ENCODE results near the gene KRT1.
"Not testable (repeated sequence)": the region's sequence is repeated elsewhere in the genome, so short reads cannot be mapped to it uniquely, and the experiment has no call there.

KRT1 gene

GRCh38 chr12:52669941-52670340, 10.3 kb downstream of the KRT1 start:
- not testable (repeated sequence) for H2AK5ac ChIP-seq (ENCODE audit: low read length, severe bottlenecking); H3K36me3 ChIP-seq (ENCODE audit: control insufficient read depth in 1 of 2, insufficient read depth in 2 of 2, low read depth in 1 of 2, low read length in 2 of 2); DNase-seq; H3K14ac ChIP-seq (ENCODE audit: low read length in 2 of 2); H2BK15ac ChIP-seq (ENCODE audit: low read depth, poor library complexity, severe bottlenecking); H2AFZ ChIP-seq (ENCODE audit: low read depth, low read length); H3K18ac ChIP-seq (ENCODE audit: low read depth in 1 of 2, low read length in 2 of 2); H4K91ac ChIP-seq (ENCODE audit: low read length); H3K4me2 ChIP-seq (ENCODE audit: low read length, poor library complexity, severe bottlenecking); H3K79me1 ChIP-seq (replicated peaks; ENCODE audit: low read length, poor library complexity, severe bottlenecking); H2BK5ac ChIP-seq (ENCODE audit: low read depth, low read length, poor library complexity, severe bottlenecking); H3K9me3 ChIP-seq (ENCODE audit: control insufficient read depth, low read length); H2BK120ac ChIP-seq (ENCODE audit: low read depth, low read length); H3K4me3 ChIP-seq (ENCODE audit: insufficient read depth in 1 of 2, low read depth in 1 of 2, low read length in 2 of 2); H4K8ac ChIP-seq (ENCODE audit: low read length); H2BK12ac ChIP-seq (ENCODE audit: low read length in 2 of 2); H3K27ac ChIP-seq (ENCODE audit: low read length, poor library complexity, severe bottlenecking); H3K4ac ChIP-seq (ENCODE audit: low read depth in 1 of 2, low read length in 2 of 2); H3K4me1 ChIP-seq (ENCODE audit: control insufficient read depth, insufficient read depth, low read depth, low read length); H3K23ac ChIP-seq (ENCODE audit: low read length in 2 of 2); H3K9ac ChIP-seq (ENCODE audit: low read length)
- 77% methylated on average over 3 of the region's 3 CpGs for WGBS
- H3K27me3 ChIP-seq (ENCODE audit: control insufficient read depth in 1 of 2, insufficient read depth in 1 of 2, low read length in 2 of 2), result peaks cover 15 to 83% of the 10 kb centered on the region in 2 experiments

GRCh38 chr12:52669426-52669825, 10.8 kb downstream of the KRT1 start:
- H3K18ac ChIP-seq (ENCODE audit: low read depth in 1 of 2, low read length in 2 of 2), result no peak overlapping the region
- no peak overlapping the region for H3K4ac ChIP-seq (ENCODE audit: low read depth in 1 of 2, low read length in 2 of 2)
- H2BK15ac ChIP-seq (ENCODE audit: low read depth, poor library complexity, severe bottlenecking), result no peak overlapping the region
- no peaks in the 10 kb centered on the region for H3K36me3 ChIP-seq (ENCODE audit: control insufficient read depth in 1 of 2, insufficient read depth in 2 of 2, low read depth in 1 of 2, low read length in 2 of 2)
- no peak overlapping the region for H3K27ac ChIP-seq (ENCODE audit: low read length, poor library complexity, severe bottlenecking)
- H3K9ac ChIP-seq (ENCODE audit: low read length), result no peak overlapping the region
- H3K4me1 ChIP-seq (ENCODE audit: control insufficient read depth, insufficient read depth, low read depth, low read length), result no peaks in the 10 kb centered on the region
- no peak overlapping the region for H3K4me2 ChIP-seq (ENCODE audit: low read length, poor library complexity, severe bottlenecking)
- DNase-seq, result no peak
- H4K91ac ChIP-seq (ENCODE audit: low read length), result no peak overlapping the region
- no peak overlapping the region for H2AFZ ChIP-seq (ENCODE audit: low read depth, low read length)
- H3K27me3 ChIP-seq (ENCODE audit: control insufficient read depth in 1 of 2, insufficient read depth in 1 of 2, low read length in 2 of 2), result peaks cover 15 to 83% of the 10 kb centered on the region in 2 experiments
- H3K23ac ChIP-seq (ENCODE audit: low read length in 2 of 2), result no peak overlapping the region
- H3K14ac ChIP-seq (ENCODE audit: low read length in 2 of 2), result no peak overlapping the region
- H4K8ac ChIP-seq (ENCODE audit: low read length), result no peak overlapping the region
- H2AK5ac ChIP-seq (ENCODE audit: low read length, severe bottlenecking), result no peak overlapping the region
- H2BK12ac ChIP-seq (ENCODE audit: low read length in 2 of 2), result no peak overlapping the region
- no peak overlapping the region for H2BK5ac ChIP-seq (ENCODE audit: low read depth, low read length, poor library complexity, severe bottlenecking)
- H3K4me3 ChIP-seq (ENCODE audit: insufficient read depth in 1 of 2, low read depth in 1 of 2, low read length in 2 of 2), result no peak overlapping the region
- no peaks in the 10 kb centered on the region for H3K9me3 ChIP-seq (ENCODE audit: control insufficient read depth, low read length)
- no peaks in the 10 kb centered on the region for H3K79me1 ChIP-seq (replicated peaks; ENCODE audit: low read length, poor library complexity, severe bottlenecking)
- no peak overlapping the region for H2BK120ac ChIP-seq (ENCODE audit: low read depth, low read length)

- H3K4ac ChIP-seq (ENCODE audit: low read depth in 1 of 2, low read length in 2 of 2), result no peak overlapping the region
- no peak overlapping the region for H3K4me3 ChIP-seq (ENCODE audit: insufficient read depth in 1 of 2, low read depth in 1 of 2, low read length in 2 of 2)
- H3K4me2 ChIP-seq (ENCODE audit: low read length, poor library complexity, severe bottlenecking), result no peak overlapping the region
- no peak overlapping the region for H4K8ac ChIP-seq (ENCODE audit: low read length)
- no peak overlapping the region for H2AFZ ChIP-seq (ENCODE audit: low read depth, low read length)
- no peak overlapping the region for H3K18ac ChIP-seq (ENCODE audit: low read depth in 1 of 2, low read length in 2 of 2)
- no peaks in the 10 kb centered on the region for H3K36me3 ChIP-seq (ENCODE audit: control insufficient read depth in 1 of 2, insufficient read depth in 2 of 2, low read depth in 1 of 2, low read length in 2 of 2)
- no peak for DNase-seq
- no peak overlapping the region for H2BK5ac ChIP-seq (ENCODE audit: low read depth, low read length, poor library complexity, severe bottlenecking)
- H3K23ac ChIP-seq (ENCODE audit: low read length in 2 of 2), result no peak overlapping the region
- no peak overlapping the region for H3K9ac ChIP-seq (ENCODE audit: low read length)
- no peaks in the 10 kb centered on the region for H3K79me1 ChIP-seq (replicated peaks; ENCODE audit: low read length, poor library complexity, severe bottlenecking)
- H2BK15ac ChIP-seq (ENCODE audit: low read depth, poor library complexity, severe bottlenecking), result no peak overlapping the region
- H3K27me3 ChIP-seq (ENCODE audit: control insufficient read depth in 1 of 2, insufficient read depth in 1 of 2, low read length in 2 of 2), result peaks cover 17 to 83% of the 10 kb centered on the region in 2 experiments
- H3K9me3 ChIP-seq (ENCODE audit: control insufficient read depth, low read length), result no peaks in the 10 kb centered on the region
- H2BK12ac ChIP-seq (ENCODE audit: low read length in 2 of 2), result no peak overlapping the region
- no peak overlapping the region for H2AK5ac ChIP-seq (ENCODE audit: low read length, severe bottlenecking)
- no peak overlapping the region for H3K14ac ChIP-seq (ENCODE audit: low read length in 2 of 2)
- no peaks in the 10 kb centered on the region for H3K4me1 ChIP-seq (ENCODE audit: control insufficient read depth, insufficient read depth, low read depth, low read length)
- WGBS, result 72% methylated on average over 7 of the region's 7 CpGs
- H3K27ac ChIP-seq (ENCODE audit: low read length, poor library complexity, severe bottlenecking), result no peak overlapping the region
- H2BK120ac ChIP-seq (ENCODE audit: low read depth, low read length), result no peak overlapping the region
- H4K91ac ChIP-seq (ENCODE audit: low read length), result no peak overlapping the region
Observed at GRCh38 chr12:52667931-52668330, 12.3 kb downstream of the KRT1 start.

GRCh38 chr12:52667509-52667908, 12.7 kb downstream of the KRT1 start:
- DNase-seq, result no peak
- no peak overlapping the region for H3K18ac ChIP-seq (ENCODE audit: low read depth in 1 of 2, low read length in 2 of 2)
- no peaks in the 10 kb centered on the region for H3K9me3 ChIP-seq (ENCODE audit: control insufficient read depth, low read length)
- no peak overlapping the region for H2BK12ac ChIP-seq (ENCODE audit: low read length in 2 of 2)
- H3K4me1 ChIP-seq (ENCODE audit: control insufficient read depth, insufficient read depth, low read depth, low read length), result no peaks in the 10 kb centered on the region
- H3K4ac ChIP-seq (ENCODE audit: low read depth in 1 of 2, low read length in 2 of 2), result no peak overlapping the region
- H3K79me1 ChIP-seq (replicated peaks; ENCODE audit: low read length, poor library complexity, severe bottlenecking), result no peaks in the 10 kb centered on the region
- no peak overlapping the region for H2BK5ac ChIP-seq (ENCODE audit: low read depth, low read length, poor library complexity, severe bottlenecking)
- no peak overlapping the region for H2AK5ac ChIP-seq (ENCODE audit: low read length, severe bottlenecking)
- H2BK120ac ChIP-seq (ENCODE audit: low read depth, low read length), result no peak overlapping the region
- no peak overlapping the region for H3K9ac ChIP-seq (ENCODE audit: low read length)
- H3K4me3 ChIP-seq (ENCODE audit: insufficient read depth in 1 of 2, low read depth in 1 of 2, low read length in 2 of 2), result no peak overlapping the region
- H2AFZ ChIP-seq (ENCODE audit: low read depth, low read length), result no peak overlapping the region
- no peak overlapping the region for H3K14ac ChIP-seq (ENCODE audit: low read length in 2 of 2)
- H4K91ac ChIP-seq (ENCODE audit: low read length), result no peak overlapping the region
- H3K27me3 ChIP-seq (ENCODE audit: control insufficient read depth in 1 of 2, insufficient read depth in 1 of 2, low read length in 2 of 2), result peaks cover 21 to 86% of the 10 kb centered on the region in 2 experiments
- 52% methylated on average over 9 of the region's 9 CpGs for WGBS
- H3K27ac ChIP-seq (ENCODE audit: low read length, poor library complexity, severe bottlenecking), result no peak overlapping the region
- no peak overlapping the region for H3K23ac ChIP-seq (ENCODE audit: low read length in 2 of 2)
- no peak overlapping the region for H4K8ac ChIP-seq (ENCODE audit: low read length)
- H3K4me2 ChIP-seq (ENCODE audit: low read length, poor library complexity, severe bottlenecking), result no peak overlapping the region
- no peaks in the 10 kb centered on the region for H3K36me3 ChIP-seq (ENCODE audit: control insufficient read depth in 1 of 2, insufficient read depth in 2 of 2, low read depth in 1 of 2, low read length in 2 of 2)
- no peak overlapping the region for H2BK15ac ChIP-seq (ENCODE audit: low read depth, poor library complexity, severe bottlenecking)
